ENCODE results near the gene LTB.

Gene LTB

GRCh38 chr6:31531162-31531561 is 51.1 kb downstream of the LTB start:
- TF ChIP-seq CTCF (IDR thresholded peaks at IDR 0.05; ENCODE audit: insufficient read depth, low read length, poor library complexity, severe bottlenecking): no peak
- no peak for DNase-seq (ENCODE audit: extremely low read depth, insufficient read length)
- Histone ChIP-seq H3K27me3 (replicated peaks; ENCODE audit: control insufficient read depth, insufficient read depth, low read length) (no peaks in the 10 kb centered on the region), H3K36me3 (ENCODE audit: control insufficient read depth, insufficient read depth, low read length) (peaks cover 40% of the 10 kb centered on the region), H3K4me3 (replicated peaks; ENCODE audit: low read depth, low read length) (no peak overlapping the region)

- no peak for TF ChIP-seq CTCF (IDR thresholded peaks at IDR 0.05; ENCODE audit: insufficient read depth, low read length, poor library complexity, severe bottlenecking)
- H3K27me3 ChIP-seq (replicated peaks; ENCODE audit: control insufficient read depth, insufficient read depth, low read length): no peaks in the 10 kb centered on the region
- no peak overlapping the region for H3K4me3 ChIP-seq (replicated peaks; ENCODE audit: low read depth, low read length)
- DNase-seq (ENCODE audit: extremely low read depth, insufficient read length): no peak
- H3K36me3 ChIP-seq (ENCODE audit: control insufficient read depth, insufficient read depth, low read length): peaks cover 40% of the 10 kb centered on the region
Measured at GRCh38 chr6:31530659-31531058, 51.6 kb downstream of the LTB start.

Data from GM06990 (cell line).